ENCODE data around the gene LYPD3.

Gene LYPD3

GRCh38 chr19:43430976-43431375 is 34.4 kb downstream of the LYPD3 start:
- no peak for DNase-seq (ENCODE audit: low read depth in 2 of 2)

GRCh38 chr19:43430142-43430710 is 35.2 kb downstream of the LYPD3 start:
- DNase-seq (ENCODE audit: low read depth in 2 of 2) = no peak

- DNase-seq (ENCODE audit: low read depth in 2 of 2) = no peak
Measured at GRCh38 chr19:43429395-43429794, 36.0 kb downstream of the LYPD3 start.

GRCh38 chr19:43425567-43426392 is 39.6 kb downstream of the LYPD3 start:
- DNase-seq (ENCODE audit: low read depth in 2 of 2) = no peak

- no peak for DNase-seq (ENCODE audit: low read depth in 2 of 2)
Measured at GRCh38 chr19:43423779-43424178, 41.6 kb downstream of the LYPD3 start.

GRCh38 chr19:43422689-43423066 is 42.7 kb downstream of the LYPD3 start:
- DNase-seq (ENCODE audit: low read depth in 2 of 2) = no peak

GRCh38 chr19:43422000-43422688 is 43.3 kb downstream of the LYPD3 start:
- DNase-seq (ENCODE audit: low read depth in 2 of 2) = no peak

GRCh38 chr19:43420954-43421353 is 44.5 kb downstream of the LYPD3 start:
- no peak for DNase-seq (ENCODE audit: low read depth in 2 of 2)

GRCh38 chr19:43416951-43417623 is 48.3 kb downstream of the LYPD3 start:
- DNase-seq (ENCODE audit: low read depth in 2 of 2) = no peak

- no peak for DNase-seq (ENCODE audit: low read depth in 2 of 2)
Measured at GRCh38 chr19:43414554-43414953, 50.9 kb downstream of the LYPD3 start, which contains the start of gene TEX101. TSS of gene TEX101 (plus strand) at chr19:43414890. CDS start at chr19:43415920, 1,030 bp downstream.

GRCh38 chr19:43412441-43412840 is 53.0 kb downstream of the LYPD3 start:
- no peak for DNase-seq (ENCODE audit: low read depth in 2 of 2)

Data from activated CD8-positive, alpha-beta memory T cell treated with anti-CD3 and anti-CD28 coated beads for 4 hours (primary cell).